T-cell (primary cell): Measurements from ENCODE around the gene SPTLC3. TPM values are rescaled to one million over a fixed set of nuclear protein-coding genes. Genes with fewer than 3 reads are reported as not detected.

ENCODE experiments used
- ATAC-seq, 4 experiments: fragments of 200-7000 bp in 3 of 4; fragments of 150-1000 bp in 1 of 4; cut with Tn5 transposase; replicated peaks in 1 of 4; 1 replicate in 3 of 4; 2 replicates in 1 of 4; pipeline ENCODE4 v1.10.0; 2021; ENCODE audit warnings: moderate library complexity in 3 of 4, mild to moderate bottlenecking in 2 of 4, moderate number of reproducible peaks in 1 of 4
- CTCF ChIA-PET, 2 donors: fragments of 300-600 bp; sonication (Branson Sonifier 250); formaldehyde crosslinking; loops; one replicate each; lab custom pipeline; 2022; ENCODE audit warnings: antibody characterized with exemption in 2 of 2; lab: Charles Lee
- POLR2A ChIA-PET, 2 donors: fragments of 300-600 bp; sonication (Branson Sonifier 250); formaldehyde crosslinking; loops; one replicate each; lab custom pipeline; 2022; ENCODE audit warnings: antibody characterized with exemption in 2 of 2; lab: Charles Lee
- DNase-seq, 35 experiments: peaks; one replicate each; pipeline versions ENCODE4 v3.0.0 to v3.0.0-alpha.2; 2013 to 2023
- H3K27ac ChIP-seq: one replicate; pipeline ENCODE4 v1.5.1; 2013; ENCODE audit warnings: low read length
- H3K27me3 ChIP-seq, 2 experiments: replicated peaks in 1 of 2; 1 replicate in 1 of 2; 2 replicates in 1 of 2; pipeline versions ENCODE4 v1.6.1 to v1.7.0; 2013; ENCODE audit warnings: low read length in 1 of 2, mixed read lengths in 1 of 2; ENCODE audit not compliant: control insufficient read depth in 2 of 2, insufficient read depth in 2 of 2; ENCODE audit errors: extremely low read depth in 1 of 2
- H3K36me3 ChIP-seq, 2 donors: 1 replicate in 1 of 2; 2 replicates in 1 of 2; pipeline versions ENCODE4 v1.6.1 to v1.7.0; 2013; ENCODE audit warnings: low read length in 1 of 2; ENCODE audit not compliant: control insufficient read depth in 2 of 2, insufficient read depth in 1 of 2; ENCODE audit errors: extremely low read depth in 1 of 2
- H3K4me1 ChIP-seq, 2 experiments: 1 replicate in 1 of 2; 2 replicates in 1 of 2; pipeline versions ENCODE4 v1.6.1 to v1.7.0; 2013; ENCODE audit warnings: low read length in 2 of 2, mixed read lengths in 1 of 2; ENCODE audit not compliant: insufficient read depth in 2 of 2, control insufficient read depth in 1 of 2; ENCODE audit errors: extremely low read depth in 1 of 2
- H3K4me3 ChIP-seq, 2 donors: 1 replicate in 1 of 2; 2 replicates in 1 of 2; pipeline versions ENCODE4 v1.5.1 to v1.7.0; 2013; ENCODE audit warnings: mild to moderate bottlenecking in 2 of 2, low read length in 1 of 2, moderate library complexity in 1 of 2; ENCODE audit not compliant: control insufficient read depth in 1 of 2; ENCODE audit errors: extremely low read depth in 1 of 2
- H3K9me3 ChIP-seq: 2 replicates; pipeline ENCODE4 v1.7.0; 2013
- H3K27ac Mint-ChIP-seq, 2 donors: one replicate each; pipeline ENCODE4 v1.8.0; 2020 to 2021; ENCODE audit warnings: mild to moderate bottlenecking in 2 of 2, mixed read lengths in 2 of 2
- H3K27me3 Mint-ChIP-seq, 2 donors: one replicate each; pipeline ENCODE4 v1.8.0; 2021 to 2022; ENCODE audit warnings: mixed read lengths in 2 of 2
- H3K36me3 Mint-ChIP-seq: one replicate; pipeline ENCODE4 v1.8.0; 2021; ENCODE audit warnings: mixed read lengths
- H3K4me1 Mint-ChIP-seq, 3 donors: one replicate each; pipeline ENCODE4 v1.8.0; 2020 to 2022; ENCODE audit warnings: mixed read lengths in 3 of 3, mild to moderate bottlenecking in 1 of 3
- H3K4me3 Mint-ChIP-seq, 3 donors: one replicate each; pipeline ENCODE4 v1.8.0; 2020 to 2022; ENCODE audit warnings: mild to moderate bottlenecking in 3 of 3, mixed read lengths in 3 of 3, moderate library complexity in 3 of 3
- H3K9me3 Mint-ChIP-seq, 3 donors: one replicate each; pipeline ENCODE4 v1.8.0; 2020 to 2022; ENCODE audit warnings: mixed read lengths in 3 of 3
- WGBS: methylation state at CpG from one replicate; pipeline ENCODE4 v1.1.5; 2013; ENCODE audit warnings: missing lambda C conversion rate; ENCODE audit not compliant: insufficient coverage; 5-methylcytosine and 5-hydroxymethylcytosine counted together
- total RNA-seq, 35 experiments: library from RNA in 6 of 35; stranded (reverse) in 6 of 35; fragments of 120-200 nt in 1 of 35; gene quantifications; one replicate each; pipeline versions ENCODE4 v1.2.1 to v1.2.4 and lab custom pipeline; 2013 to 2026

Gene SPTLC3
- total RNA-seq, 5 donors from 2014 or later (not counting 1 experiment from before 2014, with no cell fraction given): 0.20 to 1.2 (median 0.56) TPM

- ChIA-PET POLR2A (no interaction called here), CTCF (no interaction called here)
- peaks cover 2 to 4% of the 10 kb centered on the region in 2 donors for H3K27me3 Mint-ChIP-seq
- H3K4me1 ChIP-seq: no peaks in the 10 kb centered on the region
- DNase-seq (no peak), ATAC-seq (no peak)
- H3K27ac ChIP-seq: no peak overlapping the region
- no peaks in the 10 kb centered on the region for H3K27me3 ChIP-seq
- H3K36me3 Mint-ChIP-seq: no peaks in the 10 kb centered on the region
- no peak overlapping the region for H3K27ac Mint-ChIP-seq
- H3K9me3 Mint-ChIP-seq: no peaks in the 10 kb centered on the region
- no peaks in the 10 kb centered on the region for H3K36me3 ChIP-seq
- H3K4me3 ChIP-seq: no peak overlapping the region
- H3K4me3 Mint-ChIP-seq: no peak overlapping the region
- WGBS: 80% methylated on average over 1 of the region's 3 CpGs
- no peaks in the 10 kb centered on the region for H3K9me3 ChIP-seq
- H3K4me1 Mint-ChIP-seq: no peaks in the 10 kb centered on the region
These were observed 157.7 kb downstream of the SPTLC3 start for GRCh38 chr20:13166437-13166836.

GRCh38 chr20:13169086-13169485 lies 160.3 kb downstream of the SPTLC3 start:
- H3K4me1 ChIP-seq: no peaks in the 10 kb centered on the region
- ATAC-seq (no peak), DNase-seq (no peak)
- H3K9me3 ChIP-seq: no peaks in the 10 kb centered on the region
- H3K36me3 ChIP-seq: no peaks in the 10 kb centered on the region
- Mint-ChIP-seq H3K9me3 (peaks cover 0 to 2% (median 0%) of the 10 kb centered on the region in 3 donors), H3K27ac (no peak overlapping the region), H3K4me3 (no peak overlapping the region), H3K4me1 (no peaks in the 10 kb centered on the region), H3K27me3 (peaks cover 4 to 8% of the 10 kb centered on the region in 2 donors), H3K36me3 (no peaks in the 10 kb centered on the region)
- ChIA-PET CTCF (no interaction called here), POLR2A (no interaction called here)
- no peaks in the 10 kb centered on the region for H3K27me3 ChIP-seq
- H3K4me3 ChIP-seq: no peak overlapping the region
- no peak overlapping the region for H3K27ac ChIP-seq
- WGBS: no CpG with 5 or more reads among the region's 1 CpG

- peaks cover 4 to 8% of the 10 kb centered on the region in 2 donors for H3K27me3 Mint-ChIP-seq
- CTCF ChIA-PET: no interaction called here
- H3K27ac ChIP-seq: no peak overlapping the region
- no peaks in the 10 kb centered on the region for H3K9me3 ChIP-seq
- H3K9me3 Mint-ChIP-seq: peaks cover 0 to 6% (median 0%) of the 10 kb centered on the region in 3 donors
- H3K27me3 ChIP-seq: no peaks in the 10 kb centered on the region
- H3K4me3 Mint-ChIP-seq: no peak overlapping the region
- H3K4me3 ChIP-seq: no peak overlapping the region
- DNase-seq (no peak), ATAC-seq (no peak)
- WGBS: 83% methylated on average over 1 of the region's 3 CpGs
- H3K36me3 ChIP-seq: no peaks in the 10 kb centered on the region
- H3K4me1 Mint-ChIP-seq: no peaks in the 10 kb centered on the region
- POLR2A ChIA-PET: no interaction called here
- H3K27ac Mint-ChIP-seq: no peak overlapping the region
- H3K4me1 ChIP-seq: no peaks in the 10 kb centered on the region
- no peaks in the 10 kb centered on the region for H3K36me3 Mint-ChIP-seq
These were observed 162.0 kb downstream of the SPTLC3 start for GRCh38 chr20:13170771-13171170.

- Mint-ChIP-seq H3K9me3 (peaks cover 0 to 14% (median 5%) of the 10 kb centered on the region in 3 donors), H3K4me1 (no peaks in the 10 kb centered on the region), H3K27me3 (peaks cover 4 to 10% of the 10 kb centered on the region in 2 donors), H3K36me3 (no peaks in the 10 kb centered on the region), H3K4me3 (no peak overlapping the region), H3K27ac (no peak overlapping the region)
- ChIA-PET CTCF (no interaction called here), POLR2A (no interaction called here)
- Histone ChIP-seq H3K4me1 (no peaks in the 10 kb centered on the region), H3K27ac (no peak overlapping the region), H3K36me3 (no peaks in the 10 kb centered on the region), H3K27me3 (no peaks in the 10 kb centered on the region), H3K4me3 (no peak overlapping the region), H3K9me3 (no peaks in the 10 kb centered on the region)
- no peak for DNase-seq
- no peak for ATAC-seq
- WGBS: 88% methylated on average over 1 of the region's 2 CpGs
These were observed 164.4 kb downstream of the SPTLC3 start for GRCh38 chr20:13173201-13173600.

GRCh38 chr20:13174402-13174801 lies 165.6 kb downstream of the SPTLC3 start:
- Histone ChIP-seq H3K4me3 (no peak overlapping the region), H3K9me3 (no peaks in the 10 kb centered on the region), H3K4me1 (no peaks in the 10 kb centered on the region), H3K27me3 (no peaks in the 10 kb centered on the region), H3K36me3 (no peaks in the 10 kb centered on the region), H3K27ac (no peak overlapping the region)
- no peaks in the 10 kb centered on the region for H3K4me1 Mint-ChIP-seq
- peaks cover 4 to 10% of the 10 kb centered on the region in 2 donors for H3K27me3 Mint-ChIP-seq
- no peak overlapping the region for H3K27ac Mint-ChIP-seq
- ChIA-PET CTCF (no interaction called here), POLR2A (no interaction called here)
- ATAC-seq (no peak), DNase-seq (no peak)
- no peak overlapping the region for H3K4me3 Mint-ChIP-seq
- H3K9me3 Mint-ChIP-seq: peaks cover 0 to 14% (median 5%) of the 10 kb centered on the region in 3 donors
- no peaks in the 10 kb centered on the region for H3K36me3 Mint-ChIP-seq
- 81% methylated on average over 4 of the region's 9 CpGs for WGBS

- H3K27ac Mint-ChIP-seq: no peak overlapping the region
- H3K9me3 Mint-ChIP-seq: peaks cover 3 to 6% (median 5%) of the 10 kb centered on the region in 3 donors
- POLR2A ChIA-PET: no interaction called here
- no peak for ATAC-seq
- no peak overlapping the region for H3K27ac ChIP-seq
- H3K36me3 ChIP-seq: no peaks in the 10 kb centered on the region
- peaks cover 0 to 9% of the 10 kb centered on the region in 2 donors for H3K27me3 Mint-ChIP-seq
- H3K36me3 Mint-ChIP-seq: no peaks in the 10 kb centered on the region
- no peaks in the 10 kb centered on the region for H3K4me1 ChIP-seq
- H3K27me3 ChIP-seq: peaks cover 2 to 3% of the 10 kb centered on the region in 2 experiments
- H3K4me3 ChIP-seq: no peak overlapping the region
- no peaks in the 10 kb centered on the region for H3K4me1 Mint-ChIP-seq
- no peaks in the 10 kb centered on the region for H3K9me3 ChIP-seq
- CTCF ChIA-PET: interaction anchor here in 1 of 2 donors (1.2 kb wide), 1 partner anchor 81 kb away, joined by 3 read pairs; no protein-coding TSS in a partner anchor
- WGBS: 79% methylated on average over 2 of the region's 7 CpGs
- no peak for DNase-seq
- no peak overlapping the region for H3K4me3 Mint-ChIP-seq
These were observed 172.5 kb downstream of the SPTLC3 start for GRCh38 chr20:13180986-13181889.
